Activated gamma-delta T cell treated with anti-CD3 and anti-CD28 coated beads, Interleukin-2, amount 50 U/mL, for 16 hours (primary cell): Measurements from ENCODE around the gene PTPRN2.

Experiments used
- DNase-seq: peaks from one replicate; pipeline ENCODE4 v3.0.0-alpha.2; 2020; ENCODE audit warnings: low read depth

Gene PTPRN2

GRCh38 chr7:157526005-157526912 lies 1061.4 kb downstream of the PTPRN2 start:
- DNase-seq, result no peak

DNA sequence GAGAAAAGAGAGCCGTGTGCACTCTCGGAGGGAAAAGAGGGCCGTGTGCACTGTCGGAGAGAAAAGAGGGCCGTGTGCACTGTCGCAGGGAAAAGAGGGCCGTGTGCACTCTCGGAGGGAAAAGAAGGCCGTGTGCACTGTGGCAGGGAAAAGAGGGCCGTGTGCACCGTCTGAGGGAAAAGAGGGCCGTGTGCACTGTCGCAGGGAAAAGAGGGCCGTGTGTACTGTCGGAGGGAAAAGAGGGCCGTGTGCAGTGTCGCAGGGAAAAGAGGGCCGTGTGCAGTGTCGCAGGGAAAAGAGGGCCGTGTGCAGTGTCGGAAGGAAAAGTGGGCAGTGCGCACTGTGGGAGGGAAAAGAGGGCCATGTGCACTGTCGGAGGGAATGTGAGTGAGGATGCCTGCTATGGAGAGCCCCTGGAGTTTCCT lies 1062.1 kb downstream of the PTPRN2 start:
- DNase-seq, result no peak

GRCh38 chr7:157524731-157525130 lies 1062.9 kb downstream of the PTPRN2 start:
- DNase-seq, result no peak

DNA sequence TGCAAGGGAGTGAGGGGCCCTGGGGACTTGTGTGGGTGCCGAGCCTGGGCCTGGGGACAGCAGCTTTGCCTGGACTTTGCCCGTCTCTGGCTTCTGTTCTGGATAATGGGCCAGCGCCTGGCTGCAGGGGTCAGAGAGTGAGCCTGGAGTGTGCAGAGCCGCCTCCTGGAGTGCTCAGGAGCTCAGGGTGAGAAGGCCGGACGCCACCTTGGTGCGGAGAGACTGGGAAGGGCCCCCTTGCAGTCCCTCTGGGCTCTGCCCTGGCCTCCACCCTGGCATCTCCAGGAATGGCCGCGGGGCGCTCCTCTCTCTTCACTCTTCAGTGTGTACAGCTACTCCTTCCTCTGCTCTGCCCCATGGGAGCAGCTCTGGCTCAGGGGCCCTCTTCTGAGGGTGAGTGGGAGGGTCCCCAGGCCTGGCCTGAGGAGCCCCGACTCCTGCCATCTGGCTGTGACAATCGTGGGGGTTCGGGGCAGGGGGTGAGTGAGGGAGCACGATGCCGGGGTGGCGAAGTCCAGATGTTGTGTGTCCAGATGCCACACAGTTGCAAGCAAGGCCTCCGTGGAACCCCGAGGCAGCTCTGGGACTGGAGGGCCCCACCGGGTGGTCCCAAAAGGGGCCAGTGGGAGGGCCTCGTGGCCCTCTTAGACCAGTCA lies 1063.7 kb downstream of the PTPRN2 start:
- DNase-seq, result no peak

- no peak for DNase-seq
These were observed 1064.3 kb downstream of the PTPRN2 start for GRCh38 chr7:157523371-157523765.

GRCh38 chr7:157522954-157523353 lies 1064.7 kb downstream of the PTPRN2 start:
- DNase-seq, result no peak

DNA sequence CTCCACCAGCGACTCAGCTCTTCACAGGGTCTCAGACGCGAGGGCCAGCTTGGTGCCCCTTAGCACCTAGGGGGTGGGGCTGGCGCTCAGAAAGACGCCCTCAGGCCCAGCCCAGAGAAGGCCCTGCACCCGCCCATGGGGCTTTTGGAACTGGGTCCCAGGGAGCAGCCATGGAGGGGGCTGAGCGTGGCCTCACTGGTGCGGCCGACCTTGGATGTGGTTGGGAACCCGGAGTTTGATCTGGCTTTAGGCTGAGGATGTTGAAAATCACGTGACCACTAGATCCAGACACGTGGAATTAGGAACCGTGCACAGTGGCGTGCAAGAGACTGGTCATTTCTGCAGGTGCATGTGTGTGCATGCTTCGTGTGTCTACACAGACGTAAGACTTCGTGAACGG lies 1065.4 kb downstream of the PTPRN2 start:
- no peak for DNase-seq

DNA sequence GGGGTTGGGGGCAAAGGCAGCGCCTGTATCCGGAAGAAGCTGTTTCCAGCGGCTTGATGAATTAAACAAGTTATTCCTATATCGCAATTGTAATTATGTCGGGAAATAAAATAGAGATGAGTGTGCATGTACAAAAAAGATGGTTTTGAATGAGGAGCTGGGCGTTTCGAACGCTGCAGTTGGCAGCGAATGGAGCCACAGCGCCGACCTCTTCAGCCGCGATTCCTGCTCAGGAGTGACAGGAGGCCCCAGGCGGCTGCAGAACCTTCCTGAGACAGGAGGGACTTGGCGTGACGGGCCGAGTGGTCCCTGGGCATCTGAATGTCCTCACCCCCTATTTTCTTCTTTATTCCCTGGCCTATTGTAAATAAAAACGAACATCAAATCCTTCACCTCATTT lies 1065.9 kb downstream of the PTPRN2 start:
- DNase-seq, result no peak

DNA sequence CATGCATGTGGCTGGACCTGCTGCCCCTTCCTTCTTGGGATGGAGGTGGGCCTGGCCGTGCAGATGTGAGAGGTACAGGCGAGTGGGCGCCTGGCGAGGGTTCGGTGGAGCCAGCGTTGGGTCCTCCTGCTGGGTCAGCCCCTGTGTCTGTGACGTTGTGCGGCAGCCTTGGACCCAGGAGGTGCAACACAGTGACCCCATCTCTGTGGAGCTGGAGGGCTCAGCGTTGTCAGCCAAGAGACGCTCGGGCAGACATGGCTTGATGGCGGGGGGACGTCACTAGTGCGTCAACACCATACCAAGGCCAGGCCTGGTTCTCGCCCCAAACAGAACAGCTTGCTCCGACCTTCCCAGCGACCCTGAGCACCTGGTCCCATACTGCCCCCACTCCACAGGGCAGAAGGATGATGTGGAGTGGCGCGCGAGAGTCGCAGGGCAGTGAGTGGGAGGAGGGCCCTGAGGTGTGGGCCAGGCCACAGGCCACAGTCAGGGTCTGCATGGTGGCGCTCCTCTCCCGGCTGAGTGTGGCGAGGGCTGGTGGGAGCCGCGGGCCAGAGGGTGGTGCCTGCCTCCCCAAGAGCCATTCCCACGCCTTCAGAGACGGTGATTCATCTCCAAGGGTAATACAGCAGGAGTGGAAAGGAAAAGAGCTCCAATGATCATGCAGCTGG lies 1066.4 kb downstream of the PTPRN2 start:
- no peak for DNase-seq

DNA sequence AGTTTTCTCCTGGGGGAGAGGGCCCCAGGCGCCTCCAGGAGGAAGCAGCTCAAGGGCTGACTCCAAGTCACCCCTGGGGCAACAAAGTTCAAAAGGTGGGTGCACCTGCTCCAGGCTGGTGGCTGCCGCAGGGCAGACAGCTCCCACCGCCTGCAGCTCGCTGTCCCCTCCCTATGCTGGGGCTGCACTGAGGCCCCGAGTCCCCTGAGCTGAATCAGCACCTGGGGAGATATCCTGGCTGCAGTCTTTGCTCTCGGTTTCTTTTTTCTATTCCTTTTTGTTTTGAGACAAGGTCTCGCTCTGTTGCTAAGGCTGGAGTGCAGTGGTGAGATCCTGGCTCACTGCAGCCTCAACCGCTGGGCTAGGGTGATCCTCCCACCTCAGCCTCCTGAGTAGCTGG lies 1067.4 kb downstream of the PTPRN2 start:
- no peak for DNase-seq

DNA sequence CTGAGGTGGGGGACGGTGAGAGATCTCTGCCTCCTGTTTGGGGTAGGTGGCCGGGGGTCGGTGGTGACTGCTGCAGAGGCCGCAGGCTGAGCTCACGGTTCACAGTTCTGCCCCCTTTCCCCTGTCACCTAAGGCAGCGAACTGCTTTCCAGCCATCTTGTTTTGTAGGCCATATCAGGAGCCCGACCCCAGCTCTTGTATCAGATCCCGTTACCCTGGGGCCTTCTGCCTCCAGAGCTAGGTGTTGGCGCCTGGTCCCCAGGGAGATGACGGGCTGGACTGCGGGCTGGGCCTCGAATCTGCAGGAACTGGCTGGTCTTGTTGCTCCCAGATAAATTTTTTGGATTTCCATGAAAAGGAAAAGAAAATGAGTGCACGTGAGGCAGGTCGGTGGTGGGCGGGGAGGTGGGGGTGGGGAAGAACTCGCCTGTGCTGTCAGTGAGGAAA lies 1067.8 kb downstream of the PTPRN2 start:
- DNase-seq, result no peak

DNA sequence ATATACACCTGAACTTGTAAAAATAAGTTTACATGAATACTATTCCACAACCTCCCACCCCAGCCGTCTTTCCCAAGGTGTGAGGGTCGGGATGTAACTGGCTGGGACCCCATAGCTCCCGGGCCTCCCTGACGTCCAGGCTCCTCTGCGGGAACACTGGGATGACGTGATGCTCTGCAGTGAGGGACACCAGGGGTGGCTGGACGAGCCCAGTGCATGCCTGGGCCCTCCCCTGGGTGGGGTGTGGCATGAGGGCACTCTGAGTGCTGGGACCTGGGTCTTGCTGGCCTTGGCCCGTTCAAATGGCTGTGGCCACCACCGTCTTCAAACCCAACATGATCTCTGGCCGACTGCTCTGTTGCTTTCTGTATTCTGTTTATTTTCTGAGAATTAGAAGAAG lies 1068.4 kb downstream of the PTPRN2 start:
- no peak for DNase-seq

- DNase-seq, result no peak
These were observed 1069.0 kb downstream of the PTPRN2 start for GRCh38 chr7:157518514-157519175.

DNA sequence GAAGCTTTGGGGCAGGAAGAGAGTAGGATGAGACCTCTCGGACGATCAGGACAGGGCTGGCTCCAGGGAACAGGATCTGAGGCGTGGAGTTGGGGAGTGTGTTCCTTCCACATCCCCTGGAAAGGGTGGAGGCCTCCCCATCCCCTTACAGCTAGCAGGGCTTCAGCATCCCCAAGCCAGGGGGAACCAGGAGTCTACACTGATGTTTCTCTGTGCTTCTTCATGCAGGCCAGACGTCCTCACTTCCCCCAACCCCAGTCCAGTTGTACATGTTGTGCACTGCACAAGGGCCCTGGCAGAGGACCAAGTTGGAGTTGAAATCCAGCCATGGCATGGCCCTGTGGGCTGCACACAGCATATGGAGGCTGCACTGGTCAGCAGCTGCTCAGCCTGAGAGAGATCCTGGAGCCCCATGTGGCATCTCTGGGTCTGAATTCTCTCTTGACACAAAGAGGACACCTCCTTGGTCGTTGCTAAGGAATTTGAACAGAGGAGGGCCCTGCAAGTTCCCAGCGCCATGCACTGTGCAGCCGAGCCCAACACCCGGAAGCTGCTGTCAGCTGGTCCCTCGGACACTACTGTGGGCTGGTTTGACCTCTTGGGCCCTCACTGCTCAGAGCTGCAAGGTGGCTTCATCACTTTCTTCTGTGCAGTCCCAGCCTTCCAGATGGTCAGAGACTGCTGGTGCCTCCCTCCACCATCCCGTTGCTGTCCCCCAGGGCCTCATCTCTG lies 1069.7 kb downstream of the PTPRN2 start:
- DNase-seq, result no peak

DNA sequence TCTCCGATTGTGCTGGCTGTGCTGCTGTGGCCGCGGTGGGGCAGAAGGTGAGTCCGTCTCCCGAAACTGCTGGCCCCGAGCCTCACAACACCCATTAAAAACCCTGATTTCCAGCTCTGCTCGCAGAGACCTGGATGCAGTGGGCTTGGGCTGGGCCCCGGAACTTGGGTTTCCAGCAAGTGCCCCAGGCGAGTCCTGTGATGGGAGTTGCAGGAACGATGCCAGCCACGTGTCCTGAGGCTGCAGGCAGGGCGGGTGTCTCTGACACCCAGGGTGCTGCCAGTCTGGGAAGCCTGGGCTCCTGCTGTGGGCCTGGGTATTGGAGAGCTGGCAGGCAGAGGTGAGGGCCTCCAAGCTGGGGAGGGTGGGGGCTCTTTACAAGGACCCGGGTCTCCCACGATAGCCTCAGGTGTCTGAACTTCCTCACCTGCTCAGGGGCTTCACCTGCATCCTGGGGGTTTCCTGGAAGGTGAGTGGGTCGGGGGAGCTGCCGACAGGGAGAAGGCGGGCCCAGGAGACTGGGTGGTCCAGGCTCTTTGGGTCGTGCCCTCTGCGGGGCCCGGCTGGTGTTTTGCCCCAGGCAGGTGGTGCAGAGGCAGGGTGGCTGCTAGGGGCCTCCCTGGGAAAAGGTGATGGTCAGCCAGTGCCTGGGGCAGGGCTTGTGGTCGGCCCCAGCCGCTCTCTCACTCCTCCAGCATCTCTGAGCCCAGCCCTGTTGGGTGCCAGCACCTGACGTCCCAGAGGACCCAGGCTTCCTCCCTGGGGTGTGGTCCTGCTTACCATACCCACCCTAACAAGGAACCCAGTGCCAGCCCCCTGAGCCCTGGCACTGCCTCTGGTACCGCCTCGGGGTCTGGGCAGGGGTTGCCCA lies 1070.5 kb downstream of the PTPRN2 start:
- no peak for DNase-seq

GRCh38 chr7:157516311-157516710 lies 1071.3 kb downstream of the PTPRN2 start:
- DNase-seq, result no peak

DNA sequence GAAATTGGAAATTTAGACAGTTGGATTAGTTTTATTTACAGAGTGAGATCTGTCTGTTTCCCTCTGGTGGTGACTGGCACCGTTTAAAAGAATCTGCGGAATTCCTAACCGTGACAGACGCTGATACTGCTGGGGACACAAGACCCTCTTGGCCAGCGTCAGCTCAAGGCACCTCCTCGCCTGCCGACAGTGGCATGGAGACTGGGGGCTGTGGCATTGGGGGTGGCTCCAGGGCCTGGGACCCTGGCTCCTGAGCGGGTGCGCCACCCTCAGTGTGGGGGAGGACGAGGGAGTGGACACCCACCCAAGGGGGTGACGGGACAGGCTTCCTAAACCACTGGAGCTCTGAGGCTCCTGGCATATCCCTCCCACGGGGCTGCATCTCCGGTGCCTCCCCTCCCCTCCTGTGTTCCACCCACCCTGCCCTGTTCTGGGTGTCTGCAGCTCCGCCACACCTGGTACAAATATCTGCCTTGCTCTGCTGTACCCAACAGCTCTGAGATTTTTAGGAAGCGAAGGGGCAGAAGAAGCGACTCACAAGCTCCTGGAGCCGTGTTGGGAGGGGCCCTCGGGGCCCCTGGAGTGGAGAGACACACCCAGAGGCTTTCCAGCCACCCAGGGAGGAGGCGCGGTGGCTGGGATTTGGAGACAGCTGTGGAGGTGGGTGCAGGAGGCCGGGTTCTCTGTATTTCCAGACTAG lies 1072.1 kb downstream of the PTPRN2 start:
- no peak for DNase-seq

DNA sequence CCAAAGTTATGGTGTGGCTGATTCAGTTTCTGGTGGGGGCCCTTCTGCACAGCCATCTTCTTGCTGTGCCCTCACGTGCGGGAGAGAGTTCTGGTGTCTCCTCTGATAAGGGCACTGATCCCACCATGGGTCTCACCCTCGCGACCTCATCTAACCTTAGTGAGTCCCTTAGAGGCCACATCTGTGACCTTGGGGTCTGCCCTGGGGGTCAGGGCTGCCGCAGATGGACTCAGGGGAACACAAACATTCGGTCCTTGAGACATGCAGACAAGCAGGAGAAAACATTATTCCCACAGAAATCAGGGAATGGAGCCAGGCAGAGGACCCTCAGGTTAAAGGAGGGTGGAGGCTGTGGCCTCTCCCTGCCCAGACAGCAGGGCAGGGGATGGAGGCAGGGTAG lies 1072.9 kb downstream of the PTPRN2 start:
- no peak for DNase-seq

GRCh38 chr7:157514306-157514705 lies 1073.3 kb downstream of the PTPRN2 start:
- no peak for DNase-seq

GRCh38 chr7:157513682-157514081 lies 1073.9 kb downstream of the PTPRN2 start:
- DNase-seq, result no peak
